Dermis microvascular lymphatic vessel endothelial cell (primary cell): Measurements from ENCODE around the gene FAM217B. TPM values are rescaled to one million over a fixed set of nuclear protein-coding genes. Genes with fewer than 3 reads are reported as not detected.

ENCODE experiments used
- DNase-seq, 2 donors: peaks; one replicate each; pipeline versions ENCODE4 v3.0.0 to v3.0.0-alpha.2; 2010; ENCODE audit warnings: low read depth in 2 of 2
- total RNA-seq: library from RNA; depleted of rRNA; stranded (reverse); fragments of >200 nt; gene quantifications from 2 replicates; pipeline ENCODE4 v1.2.1, GENCODE V29; 2014

Gene FAM217B
- total RNA-seq, 1 donor from 2014 or later = 2.3 TPM

DNA sequence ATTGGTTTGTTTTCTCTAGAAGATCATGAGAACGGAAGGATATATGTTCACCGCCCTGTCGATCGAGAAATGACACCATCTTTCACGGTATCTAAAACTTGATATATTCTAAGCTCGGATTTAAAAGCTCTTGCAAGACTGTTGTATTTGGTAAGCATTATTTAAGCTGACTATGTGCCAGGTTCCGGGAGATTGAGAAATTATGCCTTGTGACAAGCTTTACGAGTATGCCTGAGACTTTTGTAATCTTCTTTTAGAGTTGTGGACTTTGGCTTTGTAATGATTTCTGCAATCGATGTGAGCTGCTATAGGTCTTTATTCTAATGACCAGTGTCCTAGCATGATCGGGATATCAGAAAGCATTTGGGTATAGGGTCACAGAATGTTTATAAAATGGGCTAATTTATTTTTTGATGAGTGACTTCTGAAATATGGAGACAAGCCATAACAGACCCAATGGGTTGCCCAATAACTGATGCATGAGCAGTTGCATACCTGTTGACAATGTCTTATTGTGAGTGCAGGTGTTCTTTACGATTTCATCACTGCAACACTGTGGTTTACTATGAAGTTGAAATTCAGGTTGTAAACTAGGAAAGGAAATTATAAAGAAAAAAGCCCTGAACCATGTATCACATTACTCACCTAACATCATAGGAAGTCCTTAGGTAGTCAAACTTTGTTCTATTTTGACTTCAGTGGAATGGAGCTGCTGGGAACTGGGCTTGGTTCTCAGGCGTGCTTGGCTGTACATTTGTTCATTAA, 32.0 kb downstream of the FAM217B start:
- no peak for DNase-seq

DNA sequence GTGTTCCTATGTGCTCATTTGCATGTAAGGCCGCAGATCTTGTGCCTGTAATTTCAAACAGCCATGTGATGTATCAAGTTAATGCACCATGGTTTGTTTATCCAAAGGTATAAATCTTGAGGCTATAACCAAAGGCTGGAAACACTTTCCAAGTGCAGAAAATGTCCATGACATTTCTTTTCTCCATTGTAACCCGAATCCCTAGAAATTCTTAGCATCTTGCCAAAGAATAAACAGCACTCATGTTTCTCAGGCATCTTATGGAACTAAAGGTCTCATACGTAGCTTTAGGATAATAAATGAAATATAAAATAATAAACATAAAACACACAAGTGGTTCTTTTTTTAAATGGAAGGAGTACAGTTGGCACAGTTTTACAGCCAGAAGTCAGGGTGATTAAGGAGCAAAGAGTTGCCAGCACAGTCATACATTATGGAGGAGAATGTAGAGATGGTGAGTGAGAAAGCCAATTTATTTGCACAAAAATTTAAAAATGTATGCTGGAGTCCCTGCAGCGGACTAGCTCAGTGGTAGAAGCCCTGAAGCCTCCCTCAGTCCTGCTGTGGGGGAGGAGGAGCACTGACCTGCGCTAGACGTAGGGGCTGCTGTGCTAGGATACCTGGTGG, 36.1 kb downstream of the FAM217B start:
- no peak for DNase-seq

DNA sequence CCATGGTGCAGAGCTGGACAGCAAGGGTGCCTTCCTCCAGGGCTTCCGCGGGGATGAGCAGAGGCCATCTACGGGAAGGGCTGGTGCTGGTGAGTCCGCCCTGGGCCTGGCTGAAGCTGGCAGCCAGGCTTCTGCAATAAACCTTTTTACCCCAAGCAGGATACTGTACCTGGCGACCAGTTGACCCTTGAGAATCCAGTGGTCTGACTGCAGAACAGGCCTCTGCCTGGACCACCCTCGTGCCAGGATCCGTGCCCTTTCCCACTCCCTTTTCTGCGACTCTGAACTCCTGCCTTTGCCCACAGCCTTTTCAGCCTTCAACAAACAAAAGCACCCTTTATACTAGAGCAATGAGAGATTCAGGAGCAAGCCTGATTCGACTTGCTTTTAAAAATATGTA, 36.9 kb downstream of the FAM217B start:
- no peak for DNase-seq

GRCh38 chr20:59983076-59983475, 42.9 kb downstream of the FAM217B start:
- DNase-seq = no peak

DNA sequence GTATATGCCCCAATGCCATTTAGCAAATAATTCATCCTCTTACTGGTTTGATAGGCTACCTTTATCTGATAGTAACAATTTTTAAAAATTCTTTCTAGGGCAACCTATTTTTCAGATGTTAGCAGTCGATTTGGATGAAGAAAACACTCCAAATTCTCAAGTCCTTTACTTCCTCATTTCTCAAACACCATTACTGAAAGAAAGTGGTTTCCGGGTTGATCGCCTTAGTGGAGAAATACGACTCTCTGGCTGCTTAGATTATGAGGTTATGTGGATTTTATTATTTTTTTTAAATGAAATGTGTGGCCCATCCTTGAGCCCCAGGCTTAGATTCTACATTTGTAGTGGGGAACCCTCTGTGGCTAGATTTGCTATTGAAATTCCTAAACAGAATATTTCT, 44.4 kb downstream of the FAM217B start:
- DNase-seq = no peak

GRCh38 chr20:59985164-59985563, 45.0 kb downstream of the FAM217B start:
- DNase-seq = no peak

DNA sequence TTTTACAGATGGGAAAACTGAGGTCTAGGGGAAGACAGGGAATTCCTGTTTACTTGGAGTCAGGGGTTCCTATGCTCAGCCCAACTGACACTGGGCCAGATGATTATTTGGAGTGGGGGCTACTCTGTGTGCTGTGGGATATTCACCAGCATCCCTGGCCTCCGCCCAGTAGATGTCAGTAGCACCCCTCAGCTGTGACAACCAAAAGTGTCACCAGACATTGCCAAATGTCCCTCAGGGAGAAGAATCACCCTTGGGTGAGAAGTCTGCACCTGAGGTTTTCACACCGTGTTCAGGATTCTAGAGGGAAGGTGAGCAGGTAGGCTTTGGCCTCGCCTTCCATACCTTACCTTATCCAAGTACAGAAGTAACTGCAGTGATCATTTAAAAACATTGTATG, 45.7 kb downstream of the FAM217B start:
- DNase-seq = no peak

- DNase-seq = no peak
These were observed 46.9 kb downstream of the FAM217B start for GRCh38 chr20:59987135-59987534.

GRCh38 chr20:59988141-59988540, 48.0 kb downstream of the FAM217B start:
- DNase-seq = no peak

DNA sequence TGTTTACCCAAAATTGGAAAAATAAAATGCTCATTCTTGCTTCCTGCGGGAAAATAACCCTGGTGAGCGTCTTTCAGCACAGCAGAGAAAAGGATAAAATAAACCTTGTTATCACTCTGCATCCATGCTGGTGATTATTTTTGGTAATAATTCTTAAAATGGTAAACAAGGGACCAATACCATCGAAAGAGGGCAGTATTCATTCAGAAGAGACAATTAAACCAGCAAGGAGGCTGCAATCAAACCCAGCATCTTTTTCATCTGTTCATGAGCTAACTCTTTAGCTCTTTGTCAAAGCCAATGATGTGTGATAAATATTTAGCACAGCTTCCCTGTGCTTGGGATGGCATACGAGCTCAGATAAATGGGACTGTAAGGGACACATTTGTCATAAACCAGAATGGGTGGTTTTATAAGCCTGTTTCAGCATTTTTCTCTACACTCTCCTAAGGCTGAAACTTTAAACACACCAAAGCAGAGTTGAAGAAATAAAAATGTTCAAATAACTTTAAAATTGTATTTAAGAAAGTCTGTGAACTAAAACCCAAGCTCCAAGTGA, 52.4 kb downstream of the FAM217B start:
- no peak for DNase-seq

GRCh38 chr20:59993736-59994430, 53.7 kb downstream of the FAM217B start:
- DNase-seq = no peak

GRCh38 chr20:59994697-59995122, 54.5 kb downstream of the FAM217B start:
- DNase-seq = no peak

GRCh38 chr20:59996108-59996507, 55.9 kb downstream of the FAM217B start:
- no peak for DNase-seq

DNA sequence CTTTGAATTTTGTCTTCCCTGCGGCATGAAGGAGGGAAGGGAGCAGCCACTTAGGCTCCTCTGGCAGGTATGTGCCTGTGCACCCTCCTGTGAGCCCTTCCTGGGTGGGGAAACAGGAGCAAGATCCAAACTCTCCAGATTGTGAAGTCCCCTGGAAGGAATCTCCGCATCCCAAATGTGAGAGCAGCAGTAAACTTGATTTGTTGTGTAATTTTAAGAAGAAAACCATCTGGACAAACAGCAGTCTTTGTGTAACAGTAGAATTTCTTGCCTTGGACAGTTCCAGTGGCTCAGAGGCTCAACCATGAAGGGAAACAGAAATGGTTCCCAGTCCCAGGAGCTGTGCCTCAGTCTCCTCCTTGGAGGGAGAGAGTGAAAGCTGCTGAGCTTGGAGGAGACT, 57.7 kb downstream of the FAM217B start:
- DNase-seq = no peak

Other genes with a start within 250 kb of the FAM217B start
- 0.64 and 1.1 TPM in 2 replicates for gene SYCP2, start 6.8 kb upstream of the FAM217B start, total RNA-seq
- gene PPP1R3D, start 84 bp upstream of the FAM217B start, total RNA-seq = 5.5 and 8.3 TPM in 2 replicates
- 0.13 and 1.1 TPM in 2 replicates for gene CDH26, start 18.0 kb downstream of the FAM217B start, total RNA-seq